HT1080 (cell line): ENCODE results near the gene FRMD1. TPM values are rescaled to one million over a fixed set of nuclear protein-coding genes. Genes with fewer than 3 reads are reported as not detected.
"Not testable (repeated sequence)": the region's sequence is repeated elsewhere in the genome, so short reads cannot be mapped to it uniquely, and the experiment has no call there.

Source experiments
- DNase-seq: peaks from one replicate; pipeline ENCODE4 v3.0.0-alpha.2; 2015; ENCODE audit warnings: low read depth
- total RNA-seq: library from RNA; depleted of rRNA; stranded (reverse); fragments of >200 nt; shearing (Covaris generic); gene quantifications from 2 replicates; pipeline ENCODE4 v1.2.3, GENCODE V29; 2014

The FRMD1 gene
- total RNA-seq, 1 experiment from 2014 or later: not detected

GRCh38 chr6:168080393-168081077 lies 1.5 kb upstream of the FRMD1 start:
- DNase-seq: no peak

DNA sequence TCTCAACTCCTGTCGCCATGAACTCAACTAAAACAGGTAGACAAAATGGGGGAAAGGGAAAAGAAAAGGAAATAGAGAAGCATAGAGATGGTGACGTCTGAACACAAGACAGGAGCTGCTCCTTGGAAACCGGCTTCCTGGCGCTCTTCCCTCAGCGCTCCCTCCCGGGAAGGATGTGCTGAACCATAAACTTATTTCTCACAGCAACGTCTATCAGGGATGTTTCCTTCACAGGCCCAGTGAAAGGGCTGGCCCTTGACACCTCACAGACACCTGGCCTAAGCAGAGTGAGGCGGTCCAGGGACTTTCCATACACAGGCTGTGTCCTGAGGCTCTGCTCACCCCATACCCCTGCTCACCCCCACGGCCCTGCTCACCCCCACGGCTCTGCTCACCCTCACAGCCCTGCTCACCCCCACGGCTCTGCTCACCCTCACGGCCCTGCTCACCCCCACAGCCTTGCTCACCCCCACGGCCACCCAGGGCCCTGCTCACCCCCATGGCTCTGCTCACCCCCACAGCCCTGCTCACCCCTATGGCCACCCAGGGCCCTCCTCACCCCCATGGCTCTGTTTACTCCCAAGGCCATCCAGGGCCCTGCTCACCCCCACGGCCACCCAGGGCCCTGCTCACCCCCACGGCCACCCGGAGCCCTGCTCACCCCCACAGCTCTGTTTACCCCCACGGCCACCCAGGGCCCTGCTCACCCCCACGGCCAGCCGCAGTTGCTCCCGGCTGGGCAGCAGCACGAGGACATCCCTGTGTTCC lies 653 bp downstream of the FRMD1 start:
- DNase-seq: no peak

DNA sequence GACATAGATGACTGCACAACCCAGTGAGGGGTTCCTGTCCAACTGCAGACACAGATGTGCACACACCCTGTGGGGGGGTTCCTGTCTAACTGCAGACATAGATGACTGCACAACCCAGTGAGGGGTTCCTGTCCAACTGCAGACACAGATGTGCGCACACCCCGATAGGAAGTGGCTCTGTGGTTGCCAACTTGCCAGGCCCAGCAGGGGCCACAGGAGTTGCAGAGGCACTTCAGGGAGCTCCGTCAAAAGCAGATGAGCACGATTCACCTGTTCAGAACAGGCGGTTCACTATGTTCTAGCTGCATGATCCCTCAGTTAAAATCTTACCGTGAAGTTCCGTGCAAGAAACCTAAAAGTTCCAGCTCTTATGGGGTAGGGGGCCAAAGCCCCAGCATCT lies 1.6 kb downstream of the FRMD1 start:
- DNase-seq: not testable (repeated sequence)

DNA sequence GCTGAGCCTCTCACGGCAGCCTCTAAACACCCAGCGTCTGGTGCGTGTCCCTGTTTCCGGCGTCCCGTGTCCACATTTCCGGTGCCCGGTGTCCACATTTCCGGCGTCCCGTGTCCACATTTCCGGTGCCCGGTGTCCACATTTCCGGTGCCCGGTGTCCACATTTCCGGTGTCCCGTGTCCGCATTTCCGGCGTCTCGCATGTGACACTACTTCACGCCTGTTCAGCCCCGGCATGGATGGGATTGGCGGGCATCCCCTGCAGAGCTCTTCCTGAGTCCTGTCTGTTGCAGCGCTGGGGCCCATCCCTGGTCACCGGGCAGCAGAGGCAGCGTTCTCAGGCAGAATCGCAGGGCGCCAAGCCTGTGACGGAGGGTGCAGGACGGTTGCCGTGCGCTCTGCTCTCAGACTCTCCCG lies 3.2 kb downstream of the FRMD1 start:
- DNase-seq: no peak

- no peak for DNase-seq
Observed at GRCh38 chr6:168075216-168075615, 3.8 kb downstream of the FRMD1 start.

DNA sequence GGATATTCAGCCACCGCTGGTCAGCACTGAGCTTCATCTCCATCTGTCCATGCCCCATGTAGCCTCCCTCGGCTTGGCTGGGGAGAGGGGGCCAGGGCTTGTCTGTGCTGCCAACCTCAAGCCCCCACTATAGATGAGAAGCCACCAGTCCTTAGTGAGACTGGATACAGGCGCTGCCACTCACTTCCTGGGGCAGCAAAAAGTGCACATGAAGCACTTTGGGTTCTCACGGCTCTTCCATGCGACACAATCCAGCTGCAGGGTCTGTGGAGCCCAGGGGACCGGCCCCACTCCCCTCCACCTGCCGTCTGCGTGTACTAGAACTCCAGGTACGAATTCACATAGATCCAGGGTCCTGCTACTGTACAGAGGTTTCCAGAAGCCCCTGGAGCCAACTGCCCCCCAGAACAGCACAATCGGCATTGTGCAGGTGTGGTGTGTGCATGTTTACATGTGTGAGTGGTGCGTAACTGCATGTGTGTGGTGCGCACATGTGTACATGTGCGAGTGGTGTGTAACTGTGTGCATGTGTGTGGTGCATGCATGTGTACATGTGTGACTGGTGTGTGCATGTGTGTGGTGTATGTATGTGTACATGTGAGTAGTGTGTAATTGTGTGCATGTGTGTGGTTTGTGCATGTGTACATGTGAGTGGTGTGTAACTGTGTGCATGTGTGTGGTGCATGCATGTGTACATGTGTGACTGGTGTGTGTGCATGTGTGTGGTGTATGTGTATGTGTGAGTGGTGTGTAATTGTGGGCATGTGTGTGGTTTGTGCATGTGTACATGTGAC lies 4.9 kb downstream of the FRMD1 start:
- no peak for DNase-seq

DNA sequence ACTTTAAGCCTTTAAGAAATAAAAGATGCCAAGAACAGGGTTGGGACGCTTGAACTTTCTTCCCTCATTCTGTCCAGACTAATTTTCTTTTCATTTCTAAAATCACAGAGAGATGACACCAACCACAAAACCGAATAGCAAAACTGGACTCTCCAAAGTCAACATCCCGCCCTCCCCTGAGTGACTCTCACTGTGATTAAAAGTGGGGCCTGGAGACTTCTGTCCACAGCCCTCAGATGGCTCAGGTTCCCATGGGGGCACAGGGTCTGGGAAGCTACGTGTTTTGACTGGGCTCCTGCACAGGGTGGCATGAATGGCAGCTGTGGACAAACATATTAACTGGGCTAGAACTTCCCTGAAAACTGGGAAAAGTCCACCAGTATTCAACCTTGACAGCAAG lies 6.3 kb downstream of the FRMD1 start:
- no peak for DNase-seq

GRCh38 chr6:168072261-168072660 lies 6.8 kb downstream of the FRMD1 start:
- DNase-seq: no peak

DNA sequence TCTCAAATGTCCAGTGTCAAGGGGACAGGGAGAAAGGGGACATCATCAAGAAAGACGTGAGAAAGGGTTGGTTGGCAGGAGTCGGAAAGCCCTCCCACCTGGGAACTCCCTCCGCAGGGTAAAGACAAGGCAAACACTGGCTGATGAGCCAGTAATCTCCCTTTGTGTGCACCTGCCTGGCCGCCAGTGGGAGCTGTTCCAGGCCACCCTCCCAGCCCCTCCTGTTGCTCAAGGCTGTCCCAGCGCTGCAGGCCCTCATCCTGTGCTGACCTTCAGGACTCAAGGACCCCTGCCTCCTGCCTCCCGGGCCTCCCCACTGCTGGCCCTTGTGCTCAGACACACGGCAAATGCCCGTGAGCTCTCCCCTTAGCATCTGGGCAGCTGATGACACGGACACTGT lies 7.4 kb downstream of the FRMD1 start:
- DNase-seq: no peak

GRCh38 chr6:168070804-168071203 lies 8.2 kb downstream of the FRMD1 start:
- no peak for DNase-seq

DNA sequence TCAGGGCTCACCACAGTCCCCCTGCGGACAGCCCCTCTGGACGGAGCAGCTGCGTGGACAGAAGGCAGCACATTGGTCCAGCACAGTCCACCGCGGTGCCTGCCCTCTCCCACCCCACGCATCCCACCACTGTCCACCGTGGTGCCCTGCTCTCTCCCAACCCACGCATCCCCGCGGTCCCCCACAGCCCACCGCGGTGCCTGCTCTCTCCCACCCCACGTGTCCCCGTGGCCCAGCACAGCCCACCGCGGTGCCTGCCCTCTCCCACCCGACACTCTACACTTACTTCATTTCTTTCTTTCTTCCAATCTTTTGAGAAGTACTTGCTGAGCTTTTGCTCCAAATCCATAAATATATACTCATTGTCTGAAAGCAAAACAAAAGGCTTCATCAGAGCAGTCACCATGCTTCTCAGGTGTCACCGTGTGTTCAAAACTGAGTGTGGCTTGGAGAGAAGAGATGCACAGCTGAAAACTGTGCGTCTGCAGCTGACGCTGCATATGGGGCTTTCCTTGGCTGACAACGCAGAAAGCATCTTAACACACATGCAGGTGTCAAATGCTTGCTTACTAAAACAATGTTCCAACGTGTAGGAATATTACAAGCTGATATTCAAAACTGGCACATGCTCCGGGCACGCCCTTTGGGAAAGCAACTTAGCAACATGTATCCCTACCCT lies 11.8 kb downstream of the FRMD1 start:
- no peak for DNase-seq

DNA sequence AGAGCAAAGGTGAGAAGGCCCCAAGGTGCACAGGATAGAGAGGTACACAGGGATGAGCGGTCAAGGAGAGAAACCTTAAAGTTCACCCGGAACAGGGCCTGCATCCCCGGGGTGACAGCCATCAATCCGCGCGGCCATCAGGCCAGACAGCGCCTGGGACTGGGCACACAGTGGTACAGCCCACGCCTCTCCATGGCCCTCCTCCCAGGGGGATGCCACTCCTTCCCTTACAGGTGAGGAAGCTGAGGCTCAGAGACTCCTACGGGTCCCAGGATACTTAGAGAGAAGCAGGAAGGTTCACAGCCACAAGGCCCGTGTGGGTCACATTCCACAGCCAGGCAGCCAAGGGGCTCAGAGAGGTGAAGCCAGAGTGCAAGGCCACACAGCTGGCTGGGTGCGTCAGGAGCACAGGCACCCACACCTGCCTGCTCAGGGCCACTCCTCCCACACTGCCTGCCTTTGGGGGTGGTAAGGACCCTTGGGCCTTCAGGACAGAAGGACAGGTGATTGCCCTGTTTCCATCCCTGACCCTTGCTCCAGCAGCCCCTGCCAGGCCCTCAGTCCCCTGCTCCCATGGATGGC lies 14.7 kb downstream of the FRMD1 start:
- no peak for DNase-seq

DNA sequence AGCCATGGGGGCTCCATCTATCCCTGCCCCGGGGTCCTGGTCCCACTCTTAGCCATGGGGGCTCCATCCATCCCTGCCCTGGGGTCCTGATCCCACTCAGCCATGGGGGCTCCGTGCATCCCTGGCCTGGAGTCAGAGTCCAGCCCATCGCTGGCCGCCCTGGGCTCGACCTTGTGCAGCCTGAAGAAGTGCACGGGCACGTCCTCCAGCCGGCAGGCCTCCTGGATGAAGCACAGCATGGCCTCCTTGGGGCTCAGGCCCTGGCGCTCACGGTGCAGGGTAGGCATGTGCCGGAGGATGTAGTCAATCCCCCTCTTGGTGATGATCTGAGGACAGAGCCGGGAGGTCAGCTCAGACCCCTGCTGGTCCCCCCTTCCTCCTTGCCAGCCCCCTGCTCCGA lies 15.6 kb downstream of the FRMD1 start:
- DNase-seq: no peak

- DNase-seq: no peak
Observed at GRCh38 chr6:168062346-168063289, 16.4 kb downstream of the FRMD1 start.

- DNase-seq: no peak
Observed at GRCh38 chr6:168061269-168062210, 17.5 kb downstream of the FRMD1 start.

DNA sequence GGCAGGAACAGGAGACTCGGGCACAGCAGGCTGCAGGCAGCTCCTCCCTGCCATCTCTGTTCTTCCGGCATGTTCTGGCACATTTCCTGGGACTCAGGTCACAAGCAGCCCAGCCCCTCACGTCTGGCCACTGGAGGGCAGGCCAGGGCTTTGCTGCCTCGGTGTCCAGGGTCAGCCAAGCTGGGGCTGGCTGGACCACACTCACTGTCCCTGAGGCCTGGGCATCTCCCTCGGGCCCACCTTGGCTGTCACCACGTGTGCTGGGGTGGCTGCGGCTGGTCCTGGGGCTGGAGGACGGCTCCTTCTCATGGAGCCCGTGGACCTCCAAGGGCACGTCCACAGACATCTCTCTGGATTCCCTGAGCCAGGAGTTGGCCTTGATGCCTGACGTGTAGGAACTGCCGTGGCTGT lies 18.5 kb downstream of the FRMD1 start:
- DNase-seq: peak; percentile 53

GRCh38 chr6:168058691-168059551 lies 20.1 kb downstream of the FRMD1 start:
- DNase-seq: no peak

DNA sequence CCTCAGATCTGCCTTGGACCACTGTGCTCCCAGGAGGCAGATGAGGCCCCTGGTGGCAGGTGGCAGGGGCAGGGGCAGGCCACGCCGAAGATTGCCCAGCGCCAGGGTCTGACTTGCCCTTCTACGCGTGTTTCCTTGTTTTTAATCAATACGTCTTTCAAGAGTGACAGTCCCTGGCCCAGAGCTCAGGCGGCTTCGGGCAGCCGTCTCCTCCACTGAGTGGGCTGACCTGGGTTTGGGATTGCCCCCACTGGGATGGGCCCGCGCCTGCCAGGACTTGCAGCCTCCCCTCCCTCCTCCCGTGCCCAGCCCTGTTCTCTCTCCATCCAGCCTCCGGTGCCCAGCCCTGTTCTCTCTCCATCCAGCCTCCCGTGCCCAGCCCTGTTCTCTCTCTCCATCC lies 21.2 kb downstream of the FRMD1 start:
- DNase-seq: no peak
